HepG2 (cell line): ENCODE measurements around the gene NAA16. TPM values are rescaled to one million over a fixed set of nuclear protein-coding genes. Genes with fewer than 3 reads are reported as not detected.

Experiments
- ASH2L ChIP-seq: fragments of 300-600, 200-600 bp; sonication (generic); IDR thresholded peaks from 2 replicates; pipeline ENCODE4 v1.7.0; 2017; ENCODE audit warnings: low read depth, mild to moderate bottlenecking, moderate library complexity, mixed read lengths, low read length; ENCODE audit not compliant: insufficient read length
- CBX5 ChIP-seq: sonication (generic); formaldehyde crosslinking; IDR thresholded peaks from 2 replicates; pipeline ENCODE4 v1.4.0; 2020; ENCODE audit warnings: missing genetic modification reagents, borderline replicate concordance
- FOXA3 ChIP-seq: IDR thresholded peaks from 2 replicates; pipeline ENCODE4 v1.6.1; 2016; ENCODE audit warnings: missing genetic modification reagents, missing compliant biosample characterization
- GFI1 ChIP-seq: sonication (generic); formaldehyde crosslinking; IDR thresholded peaks from 2 replicates; pipeline ENCODE4 v1.5.0; 2020; ENCODE audit warnings: missing genetic modification reagents, mild to moderate bottlenecking, borderline replicate concordance
- HMG20A ChIP-seq: IDR thresholded peaks from 2 replicates; pipeline ENCODE4 v1.6.1; 2016; ENCODE audit warnings: borderline replicate concordance
- HMGA1 ChIP-seq: sonication (generic); formaldehyde crosslinking; conservative IDR thresholded peaks from 2 replicates; pipeline ENCODE4 v1.4.0; 2020; ENCODE audit warnings: missing genetic modification reagents
- IKZF4 ChIP-seq: sonication (generic); formaldehyde crosslinking; IDR thresholded peaks from 2 replicates; pipeline ENCODE4 v1.5.1; 2020; ENCODE audit warnings: borderline replicate concordance, mild to moderate bottlenecking, low read depth, missing genetic modification reagents; ENCODE audit errors: not compliant biosample characterization
- IRX3 ChIP-seq: sonication (generic); formaldehyde crosslinking; IDR thresholded peaks from 2 replicates; pipeline ENCODE4 v1.8.1; 2023; ENCODE audit warnings: mild to moderate bottlenecking, low read depth, missing genetic modification reagents, borderline replicate concordance
- KDM5B ChIP-seq: sonication (generic); formaldehyde crosslinking; IDR thresholded peaks from 2 replicates; pipeline ENCODE4 v1.4.0; 2020; ENCODE audit warnings: missing genetic modification reagents, mild to moderate bottlenecking, borderline replicate concordance
- KLF13 ChIP-seq: sonication (generic); formaldehyde crosslinking; IDR thresholded peaks from 2 replicates; pipeline ENCODE4 v1.4.0; 2020; ENCODE audit warnings: mild to moderate bottlenecking, missing genetic modification reagents
- KLF9 ChIP-seq: IDR thresholded peaks from 2 replicates; pipeline ENCODE4 v1.6.1; 2016; ENCODE audit warnings: low read depth
- NPAS2 ChIP-seq: sonication (generic); formaldehyde crosslinking; IDR thresholded peaks from 2 replicates; pipeline ENCODE4 v1.8.0; 2022; ENCODE audit warnings: mild to moderate bottlenecking, missing genetic modification reagents, borderline replicate concordance
- PAF1 ChIP-seq: IDR thresholded peaks from 2 replicates; pipeline ENCODE4 v1.6.1; 2016; ENCODE audit warnings: missing genetic modification reagents, missing compliant biosample characterization
- PITX1 ChIP-seq: sonication (generic); formaldehyde crosslinking; IDR thresholded peaks from 2 replicates; pipeline ENCODE4 v1.5.1; 2020; ENCODE audit warnings: mild to moderate bottlenecking, missing genetic modification reagents
- SAFB2 ChIP-seq: sonication (generic); formaldehyde crosslinking; IDR thresholded peaks from 2 replicates; pipeline ENCODE4 v1.5.1; 2020; ENCODE audit warnings: missing genetic modification reagents, low read depth, mild to moderate bottlenecking, borderline replicate concordance
- ZBTB38 ChIP-seq: sonication (generic); formaldehyde crosslinking; IDR thresholded peaks from 2 replicates; pipeline ENCODE4 v1.5.1; 2020; ENCODE audit warnings: mild to moderate bottlenecking, missing genetic modification reagents
- ZFP36L1 ChIP-seq: sonication (generic); formaldehyde crosslinking; IDR thresholded peaks from 2 replicates; pipeline ENCODE4 v1.8.0; 2022; ENCODE audit warnings: mild to moderate bottlenecking, missing genetic modification reagents, moderate library complexity
- ZFP62 ChIP-seq: sonication (generic); formaldehyde crosslinking; IDR thresholded peaks from 2 replicates; pipeline ENCODE4 v1.4.0; 2020; ENCODE audit warnings: missing genetic modification reagents
- ZFP82 ChIP-seq: sonication (generic); formaldehyde crosslinking; IDR thresholded peaks from 2 replicates; pipeline ENCODE4 v1.5.1; 2020; ENCODE audit warnings: mild to moderate bottlenecking, missing genetic modification reagents, borderline replicate concordance
- ZFX ChIP-seq: sonication (generic); formaldehyde crosslinking; IDR thresholded peaks from 2 replicates; pipeline ENCODE4 v1.4.0; 2020; ENCODE audit warnings: mild to moderate bottlenecking, low read depth, missing genetic modification reagents, moderate library complexity
- ZNF33B ChIP-seq: sonication (generic); formaldehyde crosslinking; IDR thresholded peaks from 2 replicates; pipeline ENCODE4 v1.5.1; 2020; ENCODE audit warnings: mild to moderate bottlenecking, missing genetic modification reagents
- ZNF615 ChIP-seq: sonication (generic); formaldehyde crosslinking; IDR thresholded peaks from 2 replicates; pipeline ENCODE4 v1.5.0; 2020; ENCODE audit warnings: mild to moderate bottlenecking, missing genetic modification reagents, borderline replicate concordance
- polyA plus RNA-seq, 8 experiments: library from polyadenylated mRNA; depleted of rRNA in 3 of 8; stranded (reverse) in 7 of 8; unstranded in 1 of 8; fragments of >200 nt; fragmentation: Illumina TruSeq in 4 of 8; extraction: Trizol in 4 of 8; gene quantifications; 2 replicates each; pipeline versions ENCODE4 v1.2.1 to v1.2.3, GENCODE V29; 2011 to 2016; ENCODE audit warnings: low read depth in 4 of 8, missing spikeins in 1 of 8, mixed read lengths in 1 of 8; ENCODE audit not compliant: insufficient read depth in 1 of 8
- total RNA-seq, 5 experiments: library from RNA; depleted of rRNA; stranded (reverse); fragments of >200 nt; fragmentation: Illumina TruSeq; extraction: Trizol; gene quantifications; 2 replicates each; pipeline ENCODE4 v1.2.3, GENCODE V29; 2016; ENCODE audit warnings: low read depth in 1 of 5
- TF ChIP-seq, protein P1 (sequence below): sonication (generic); formaldehyde crosslinking; conservative IDR thresholded peaks from 2 replicates; pipeline ENCODE4 v1.4.0; 2020; ENCODE audit warnings: missing genetic modification reagents
- TF ChIP-seq, protein P2 (sequence below): sonication (generic); formaldehyde crosslinking; IDR thresholded peaks from 2 replicates; pipeline ENCODE4 v1.4.0; 2020; ENCODE audit warnings: missing genetic modification reagents, borderline replicate concordance
- TF ChIP-seq, protein P3 (sequence below): sonication (generic); formaldehyde crosslinking; IDR thresholded peaks from 2 replicates; pipeline ENCODE4 v1.4.0; 2020; ENCODE audit warnings: mild to moderate bottlenecking, missing genetic modification reagents
- TF ChIP-seq, protein P4 (sequence below): sonication (generic); formaldehyde crosslinking; IDR thresholded peaks from 2 replicates; pipeline ENCODE4 v1.8.0; 2022; ENCODE audit warnings: mild to moderate bottlenecking, missing genetic modification reagents, moderate library complexity

NAA16 gene
- total and polyA plus RNA-seq, 2 of the 13 experiments (the other 11 are each of a cell fraction or from before 2014, with no cell fraction given) = 9.2 to 15.1 TPM

DNA sequence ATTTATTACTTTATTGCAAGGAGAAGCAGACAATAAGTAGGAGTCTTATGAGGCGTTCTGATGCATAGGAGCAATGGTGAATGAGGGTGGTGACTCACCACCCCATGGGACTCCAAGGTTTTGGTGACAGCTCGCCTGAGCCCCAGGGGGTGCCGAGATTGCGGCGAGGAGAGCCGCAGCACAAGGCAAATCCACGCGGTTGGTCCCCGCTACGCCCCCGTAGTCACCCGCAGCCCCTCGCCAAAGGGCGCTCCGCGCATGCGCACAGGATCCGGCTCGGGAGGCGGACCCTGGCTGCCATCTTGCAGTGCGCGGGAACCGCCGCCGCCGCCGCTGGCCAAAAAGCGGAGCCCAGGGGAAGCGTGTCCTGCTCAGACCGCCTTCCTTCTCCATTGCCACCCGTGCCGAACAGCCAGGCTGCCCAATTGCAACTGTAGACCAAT is at the start of gene NAA16 (continued):
- no peak for TF ChIP-seq ASH2L
- no peak for TF ChIP-seq SAFB2 (CRISPR knock-in tag)
- no peak; the same call in 1 of the 2 replicates for TF ChIP-seq ZFP82 (CRISPR knock-in tag)
- TF ChIP-seq HMGA1 (CRISPR knock-in tag) = no peak
- TF ChIP-seq GFI1 = peak; percentile 90
- peak; percentile 58 for TF ChIP-seq ZFX (CRISPR knock-in tag)
- TF ChIP-seq IKZF4 = no peak
- no peak for TF ChIP-seq ZFP36L1
- no peak for TF ChIP-seq PAF1 (CRISPR knock-in tag)
- no peak for TF ChIP-seq CBX5 (CRISPR knock-in tag)
- no peak for TF ChIP-seq IRX3
- TF ChIP-seq ZNF33B (CRISPR knock-in tag) = no peak
- no peak for TF ChIP-seq ZBTB38 (CRISPR knock-in tag)
- TF ChIP-seq PITX1 (CRISPR knock-in tag) = peak; percentile 58; the same call in 1 of the 2 replicates
- TF ChIP-seq, protein P1, sequence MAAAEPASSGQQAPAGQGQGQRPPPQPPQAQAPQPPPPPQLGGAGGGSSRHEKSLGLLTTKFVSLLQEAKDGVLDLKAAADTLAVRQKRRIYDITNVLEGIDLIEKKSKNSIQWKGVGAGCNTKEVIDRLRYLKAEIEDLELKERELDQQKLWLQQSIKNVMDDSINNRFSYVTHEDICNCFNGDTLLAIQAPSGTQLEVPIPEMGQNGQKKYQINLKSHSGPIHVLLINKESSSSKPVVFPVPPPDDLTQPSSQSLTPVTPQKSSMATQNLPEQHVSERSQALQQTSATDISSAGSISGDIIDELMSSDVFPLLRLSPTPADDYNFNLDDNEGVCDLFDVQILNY = peak; percentile 84
- no peak for TF ChIP-seq ZFP62 (CRISPR knock-in tag)
- no peak for TF ChIP-seq ZNF615 (CRISPR knock-in tag)
- TF ChIP-seq FOXA3 (CRISPR knock-in tag) = no peak
- TF ChIP-seq NPAS2 (CRISPR knock-in tag) = no peak
- TF ChIP-seq, protein P2, sequence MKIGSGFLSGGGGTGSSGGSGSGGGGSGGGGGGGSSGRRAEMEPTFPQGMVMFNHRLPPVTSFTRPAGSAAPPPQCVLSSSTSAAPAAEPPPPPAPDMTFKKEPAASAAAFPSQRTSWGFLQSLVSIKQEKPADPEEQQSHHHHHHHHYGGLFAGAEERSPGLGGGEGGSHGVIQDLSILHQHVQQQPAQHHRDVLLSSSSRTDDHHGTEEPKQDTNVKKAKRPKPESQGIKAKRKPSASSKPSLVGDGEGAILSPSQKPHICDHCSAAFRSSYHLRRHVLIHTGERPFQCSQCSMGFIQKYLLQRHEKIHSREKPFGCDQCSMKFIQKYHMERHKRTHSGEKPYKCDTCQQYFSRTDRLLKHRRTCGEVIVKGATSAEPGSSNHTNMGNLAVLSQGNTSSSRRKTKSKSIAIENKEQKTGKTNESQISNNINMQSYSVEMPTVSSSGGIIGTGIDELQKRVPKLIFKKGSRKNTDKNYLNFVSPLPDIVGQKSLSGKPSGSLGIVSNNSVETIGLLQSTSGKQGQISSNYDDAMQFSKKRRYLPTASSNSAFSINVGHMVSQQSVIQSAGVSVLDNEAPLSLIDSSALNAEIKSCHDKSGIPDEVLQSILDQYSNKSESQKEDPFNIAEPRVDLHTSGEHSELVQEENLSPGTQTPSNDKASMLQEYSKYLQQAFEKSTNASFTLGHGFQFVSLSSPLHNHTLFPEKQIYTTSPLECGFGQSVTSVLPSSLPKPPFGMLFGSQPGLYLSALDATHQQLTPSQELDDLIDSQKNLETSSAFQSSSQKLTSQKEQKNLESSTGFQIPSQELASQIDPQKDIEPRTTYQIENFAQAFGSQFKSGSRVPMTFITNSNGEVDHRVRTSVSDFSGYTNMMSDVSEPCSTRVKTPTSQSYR (CRISPR knock-in tag) = no peak
- TF ChIP-seq, protein P3, sequence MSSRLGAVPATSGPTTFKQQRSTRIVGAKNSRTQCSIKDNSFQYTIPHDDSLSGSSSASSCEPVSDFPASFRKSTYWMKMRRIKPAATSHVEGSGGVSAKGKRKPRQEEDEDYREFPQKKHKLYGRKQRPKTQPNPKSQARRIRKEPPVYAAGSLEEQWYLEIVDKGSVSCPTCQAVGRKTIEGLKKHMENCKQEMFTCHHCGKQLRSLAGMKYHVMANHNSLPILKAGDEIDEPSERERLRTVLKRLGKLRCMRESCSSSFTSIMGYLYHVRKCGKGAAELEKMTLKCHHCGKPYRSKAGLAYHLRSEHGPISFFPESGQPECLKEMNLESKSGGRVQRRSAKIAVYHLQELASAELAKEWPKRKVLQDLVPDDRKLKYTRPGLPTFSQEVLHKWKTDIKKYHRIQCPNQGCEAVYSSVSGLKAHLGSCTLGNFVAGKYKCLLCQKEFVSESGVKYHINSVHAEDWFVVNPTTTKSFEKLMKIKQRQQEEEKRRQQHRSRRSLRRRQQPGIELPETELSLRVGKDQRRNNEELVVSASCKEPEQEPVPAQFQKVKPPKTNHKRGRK (CRISPR knock-in tag) = no peak
- no peak for TF ChIP-seq KLF9 (CRISPR knock-in tag)
- TF ChIP-seq HMG20A = no peak
- TF ChIP-seq KDM5B (CRISPR knock-in tag) = peak; percentile 88
- TF ChIP-seq, protein P4, sequence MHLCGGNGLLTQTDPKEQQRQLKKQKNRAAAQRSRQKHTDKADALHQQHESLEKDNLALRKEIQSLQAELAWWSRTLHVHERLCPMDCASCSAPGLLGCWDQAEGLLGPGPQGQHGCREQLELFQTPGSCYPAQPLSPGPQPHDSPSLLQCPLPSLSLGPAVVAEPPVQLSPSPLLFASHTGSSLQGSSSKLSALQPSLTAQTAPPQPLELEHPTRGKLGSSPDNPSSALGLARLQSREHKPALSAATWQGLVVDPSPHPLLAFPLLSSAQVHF (CRISPR knock-in tag) = no peak
- TF ChIP-seq KLF13 (CRISPR knock-in tag) = no peak
